Stimulated activated CD8-positive, alpha-beta memory T cell treated with anti-CD3 and anti-CD28 coated beads, Interleukin-12 subunit alpha, Interleukin-12 subunit beta, amount 100 ng/mL, for 24 hours (primary cell): Measurements from ENCODE around the gene B3GAT1.

Experiments used
- DNase-seq: peaks from one replicate; pipeline ENCODE4 v3.0.0-alpha.2; 2020; ENCODE audit errors: extremely low read depth

Gene B3GAT1

DNA sequence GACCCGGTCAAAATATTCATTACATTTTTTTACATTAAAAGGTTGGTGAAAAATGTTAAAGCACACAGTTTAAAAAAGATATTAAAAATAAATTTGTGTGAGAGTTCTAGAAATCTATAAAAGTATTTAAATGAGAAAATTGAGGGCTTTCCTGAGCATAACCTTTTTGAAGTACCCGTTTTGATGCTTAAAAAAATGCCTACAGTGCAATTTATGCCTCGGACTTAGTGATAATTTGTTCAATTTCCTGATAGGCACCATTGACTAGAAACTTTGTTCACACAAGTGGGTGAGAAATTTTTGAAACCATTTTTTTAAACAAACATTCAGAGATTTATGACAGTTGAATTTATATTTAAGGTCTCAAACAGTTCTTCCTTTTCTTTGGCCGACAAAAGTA is 29.7 kb upstream of the B3GAT1 start:
- DNase-seq: no peak

DNA sequence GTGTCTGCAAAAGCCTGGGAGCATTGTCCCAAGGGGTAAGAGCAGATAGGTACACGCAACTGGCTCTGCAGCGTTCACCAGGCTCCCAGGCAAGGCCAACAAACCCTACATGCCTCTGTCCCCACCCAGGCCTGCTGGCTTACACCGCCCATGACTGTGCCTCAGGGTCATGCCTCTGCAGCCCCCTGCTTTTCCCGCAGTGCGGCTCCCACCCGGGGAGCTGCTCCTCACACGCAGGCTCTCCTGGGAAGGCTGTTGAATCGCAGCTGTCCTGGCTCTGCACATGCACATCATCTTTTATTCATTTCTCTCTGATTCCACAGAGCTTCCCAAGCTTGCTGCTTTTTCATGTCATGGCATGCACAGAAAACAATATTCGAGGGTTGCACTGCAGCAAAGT is 29.2 kb upstream of the B3GAT1 start:
- DNase-seq: no peak

DNA sequence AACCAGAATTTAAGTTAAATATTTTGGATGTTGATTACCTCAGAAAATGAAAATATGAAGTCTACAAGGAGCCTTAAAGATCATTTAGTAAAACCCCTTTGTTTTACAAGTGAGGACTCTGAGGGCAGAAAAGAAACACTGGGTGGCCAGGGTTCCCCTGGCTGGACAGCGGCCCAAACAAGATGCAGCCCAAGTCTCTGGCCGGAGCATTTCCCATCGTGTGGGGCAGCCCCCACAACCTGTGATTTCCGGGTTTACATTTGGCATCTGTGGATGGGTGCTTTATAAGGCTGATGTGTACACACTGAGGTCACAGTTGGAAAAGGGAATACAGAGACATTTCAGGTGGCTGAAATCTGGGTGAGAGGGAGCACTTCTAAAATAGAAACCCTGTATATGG is 28.8 kb upstream of the B3GAT1 start:
- no peak for DNase-seq

DNA sequence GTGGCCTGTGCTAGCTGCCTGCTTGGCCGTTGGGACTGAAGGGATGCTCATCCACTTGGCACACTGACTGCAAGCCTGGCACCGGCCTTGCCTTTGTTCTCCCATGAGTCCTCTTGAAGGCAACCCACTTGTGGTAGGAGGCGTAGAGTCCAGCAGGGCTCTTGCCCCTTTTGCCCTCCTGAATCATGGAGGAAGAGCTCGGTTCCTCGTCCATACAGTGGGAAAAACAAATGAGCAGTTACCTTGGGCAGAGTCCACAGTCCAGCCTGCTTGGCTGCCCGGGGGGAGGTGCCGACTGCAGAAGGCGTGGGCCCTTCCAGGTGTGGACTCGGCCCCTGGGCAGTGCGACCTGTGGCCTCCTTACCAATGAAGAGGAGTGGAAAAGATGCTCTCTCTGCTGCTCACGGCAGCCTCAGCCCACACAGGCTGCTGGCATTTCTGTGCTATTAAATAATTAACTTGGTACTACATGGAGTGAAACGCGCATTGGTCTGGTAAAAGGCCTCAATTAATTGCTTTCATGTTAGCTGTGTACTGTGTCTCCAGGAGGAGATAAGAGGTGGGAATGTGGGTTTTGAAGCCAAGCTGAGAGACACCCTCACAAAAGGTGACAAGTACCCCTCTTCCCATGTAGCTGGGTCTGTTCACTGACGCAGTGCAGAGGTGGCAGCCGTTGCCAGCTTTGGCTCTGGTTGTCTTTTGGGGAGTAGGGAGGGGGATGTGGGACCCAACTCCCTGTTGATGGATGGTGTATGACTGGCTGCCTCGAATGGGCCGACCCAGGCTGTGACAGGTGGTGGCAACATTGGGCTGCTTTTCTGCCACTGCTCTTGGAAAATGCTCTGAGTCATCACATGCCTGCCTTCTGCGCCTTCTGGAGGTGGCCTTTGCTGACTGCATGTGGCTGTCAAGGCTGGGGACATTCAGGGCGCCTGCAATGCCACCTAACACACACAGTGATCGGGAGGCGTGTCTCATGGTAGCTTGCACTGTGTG is 26.8 kb upstream of the B3GAT1 start:
- no peak for DNase-seq

DNA sequence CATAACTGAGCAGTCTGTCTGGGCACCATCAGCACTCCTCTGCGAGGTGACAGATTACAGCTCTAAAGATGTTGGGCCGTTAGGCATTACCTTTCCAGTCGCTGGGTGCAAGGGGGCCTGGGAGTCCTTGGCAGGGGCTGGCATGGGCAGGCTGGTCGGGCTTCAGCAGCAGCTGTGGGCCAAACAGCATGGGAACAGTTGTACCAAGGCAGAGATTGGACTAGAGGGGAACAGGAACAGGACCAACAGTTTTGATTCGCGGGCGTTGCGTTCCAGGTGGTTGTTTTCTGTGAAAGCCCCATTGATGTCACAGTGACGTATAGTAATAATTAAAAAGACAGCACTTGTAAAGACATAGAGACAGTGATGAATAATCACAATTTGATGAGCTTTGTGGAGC is 25.8 kb upstream of the B3GAT1 start:
- DNase-seq: no peak

DNA sequence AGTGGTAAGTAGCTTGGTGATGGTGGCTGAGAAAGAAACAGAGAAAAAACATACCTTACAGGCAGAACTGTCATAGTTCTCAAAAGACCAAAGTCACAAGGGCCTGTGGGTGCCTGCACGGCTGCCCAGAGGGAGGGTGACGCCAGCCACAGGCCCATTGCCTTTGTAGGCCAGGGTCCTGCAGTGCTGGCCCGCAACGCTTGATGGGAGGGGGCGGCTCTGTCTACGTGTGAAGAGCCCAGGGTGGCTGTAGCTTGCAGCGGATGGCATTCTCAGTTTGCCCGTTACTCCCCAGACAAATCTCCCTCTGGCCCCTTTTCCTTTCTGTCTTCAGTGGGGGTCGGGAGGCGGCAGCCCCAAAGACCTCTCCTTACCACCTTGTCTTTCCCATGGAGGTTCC is 24.7 kb upstream of the B3GAT1 start:
- no peak for DNase-seq

DNA sequence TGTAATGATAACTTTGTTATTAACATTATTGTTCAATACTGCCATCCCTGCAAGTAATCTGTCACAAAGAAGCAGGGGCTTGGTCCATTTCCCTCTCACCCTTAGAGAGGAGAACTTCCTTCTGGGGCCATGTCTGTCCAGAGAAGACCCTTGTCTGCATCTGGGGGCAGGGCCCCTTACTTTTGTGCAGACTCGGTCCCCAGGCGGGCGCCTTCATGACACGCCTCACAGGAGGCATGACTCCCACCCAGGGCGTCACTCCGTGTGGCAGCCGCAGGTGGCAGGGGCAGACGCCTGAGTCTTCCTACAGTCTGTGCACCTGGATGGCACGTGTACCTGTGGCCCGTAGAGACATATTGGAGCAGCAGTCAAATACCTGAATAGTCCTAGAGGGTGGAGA is 21.8 kb upstream of the B3GAT1 start:
- no peak for DNase-seq

DNA sequence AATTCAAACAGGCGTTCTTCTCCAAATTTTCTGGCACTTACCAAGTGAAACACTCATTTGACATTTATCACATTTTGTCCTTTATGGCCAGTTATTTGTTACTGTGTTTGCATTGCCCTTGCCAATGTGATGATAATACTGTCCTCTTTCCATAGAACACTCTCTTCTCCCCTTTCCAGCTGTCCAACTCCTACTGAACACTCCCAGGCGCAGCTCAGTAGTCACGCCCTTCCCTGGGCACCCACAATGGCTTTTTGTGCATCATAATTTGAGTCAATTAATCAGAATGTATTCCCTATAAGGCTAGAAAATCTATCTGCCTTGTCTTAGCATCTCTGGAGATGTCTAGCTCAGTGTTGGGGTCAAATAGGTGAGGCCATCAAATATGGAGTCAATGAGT is 21.2 kb upstream of the B3GAT1 start:
- no peak for DNase-seq

DNA sequence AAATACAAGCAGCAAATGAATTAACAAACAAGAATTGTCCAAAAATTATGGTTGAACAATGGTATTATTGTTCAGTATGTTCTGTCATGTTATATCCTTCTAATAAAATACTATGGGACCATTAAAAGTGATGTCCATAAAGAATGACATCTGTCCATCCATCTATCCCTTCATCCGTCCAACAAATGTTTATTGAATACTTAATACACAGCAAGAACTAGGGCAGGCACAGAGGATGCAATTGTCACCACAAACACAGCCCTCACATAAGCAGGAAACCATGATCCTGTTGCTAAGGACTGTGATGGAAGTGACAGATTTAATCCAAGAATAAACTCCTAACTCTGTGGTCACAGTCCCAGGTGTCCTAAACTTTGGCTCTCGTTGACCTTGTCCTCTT is 20.7 kb upstream of the B3GAT1 start:
- no peak for DNase-seq

DNA sequence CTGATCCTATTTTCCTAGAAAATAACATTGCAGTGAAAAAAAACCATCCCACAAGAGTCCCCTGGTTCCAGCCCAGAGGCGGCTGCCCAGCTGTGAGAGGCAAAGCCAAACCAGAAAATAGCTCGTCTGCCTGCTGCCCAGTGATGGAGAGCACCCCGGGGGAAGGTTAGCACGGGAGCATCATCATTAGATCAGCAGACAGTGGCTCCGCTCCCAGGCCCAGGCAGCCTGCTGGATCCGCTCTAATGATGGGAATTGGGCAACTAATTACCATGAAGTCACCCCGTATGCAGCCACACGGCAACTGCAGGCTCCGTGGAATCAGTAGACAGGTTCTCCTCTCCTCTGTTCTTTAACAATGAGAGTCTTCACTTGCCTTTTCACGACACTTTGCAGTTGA is 17.1 kb upstream of the B3GAT1 start:
- DNase-seq: no peak

DNA sequence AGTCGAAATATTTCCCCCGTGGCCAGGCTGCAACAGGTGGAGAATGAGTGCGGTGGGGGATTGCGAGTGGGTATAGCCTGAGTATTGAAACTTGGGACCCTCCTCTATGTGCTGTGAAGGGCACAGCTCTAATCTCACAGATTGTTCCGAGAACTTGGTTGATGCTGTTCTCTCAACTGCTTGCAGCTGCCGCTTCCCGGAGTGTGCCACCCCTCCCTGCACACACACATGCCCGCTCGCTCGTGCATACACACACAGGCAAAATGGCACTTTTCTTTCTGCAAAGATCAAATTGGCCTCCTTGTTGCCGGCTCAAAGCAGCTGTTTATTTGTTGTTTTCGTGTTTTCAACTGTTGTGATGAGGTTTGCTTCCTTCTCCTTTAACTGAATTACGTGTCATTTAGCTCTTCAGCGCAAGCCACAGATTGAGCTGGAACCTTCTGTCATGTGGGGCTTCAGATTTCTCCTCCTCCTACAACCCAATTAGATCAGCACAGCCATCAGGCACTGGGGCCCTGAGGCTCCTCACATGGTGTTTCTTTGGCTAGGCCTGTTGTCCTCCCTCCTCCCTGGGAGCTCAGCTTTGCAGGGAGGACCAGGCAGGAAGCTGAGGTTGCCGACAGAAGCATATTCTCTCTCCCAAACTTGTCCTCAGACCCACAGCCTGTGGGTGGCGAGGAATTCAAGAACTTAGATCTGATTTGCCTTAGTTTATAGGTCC is 13.9 kb upstream of the B3GAT1 start:
- DNase-seq: no peak

DNA sequence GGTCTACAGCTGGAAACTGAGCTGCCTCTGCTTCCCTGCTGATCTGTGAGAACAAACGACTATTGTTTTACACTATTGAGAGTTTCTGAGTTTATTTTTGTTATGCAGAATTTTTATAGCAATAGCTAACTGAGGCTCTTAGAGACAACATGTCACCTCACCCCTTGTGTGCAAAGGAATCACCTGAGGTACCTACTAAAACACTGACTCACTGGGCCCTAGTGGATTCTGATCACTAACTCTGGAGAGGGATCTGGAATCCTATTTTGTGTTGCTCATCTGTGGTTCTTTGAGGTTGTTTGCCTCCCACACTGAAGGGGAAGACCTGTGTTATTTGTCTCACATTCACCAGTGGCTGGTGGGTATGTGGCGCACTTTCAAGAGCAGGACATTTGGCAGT is 13.4 kb upstream of the B3GAT1 start:
- no peak for DNase-seq

DNA sequence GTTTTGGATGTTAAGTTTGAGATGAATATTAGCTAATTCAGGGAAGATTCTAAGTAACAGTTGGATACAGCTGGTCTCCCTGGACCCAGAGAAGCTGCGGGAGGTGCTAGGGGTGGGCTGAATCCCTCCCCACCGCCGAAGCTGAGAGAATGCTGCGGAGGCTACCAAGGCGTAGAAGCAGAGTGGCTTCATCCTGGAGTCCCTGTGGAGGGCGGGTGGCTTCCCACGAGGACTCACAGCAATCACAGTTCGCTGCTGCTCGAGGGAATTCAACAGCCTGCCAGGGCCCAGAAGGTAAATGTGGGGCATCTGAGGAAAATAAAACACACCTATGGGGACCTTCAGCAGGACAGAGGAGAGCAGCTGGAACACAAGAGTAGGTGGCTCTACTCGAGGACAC is 11.1 kb upstream of the B3GAT1 start:
- DNase-seq: no peak

DNA sequence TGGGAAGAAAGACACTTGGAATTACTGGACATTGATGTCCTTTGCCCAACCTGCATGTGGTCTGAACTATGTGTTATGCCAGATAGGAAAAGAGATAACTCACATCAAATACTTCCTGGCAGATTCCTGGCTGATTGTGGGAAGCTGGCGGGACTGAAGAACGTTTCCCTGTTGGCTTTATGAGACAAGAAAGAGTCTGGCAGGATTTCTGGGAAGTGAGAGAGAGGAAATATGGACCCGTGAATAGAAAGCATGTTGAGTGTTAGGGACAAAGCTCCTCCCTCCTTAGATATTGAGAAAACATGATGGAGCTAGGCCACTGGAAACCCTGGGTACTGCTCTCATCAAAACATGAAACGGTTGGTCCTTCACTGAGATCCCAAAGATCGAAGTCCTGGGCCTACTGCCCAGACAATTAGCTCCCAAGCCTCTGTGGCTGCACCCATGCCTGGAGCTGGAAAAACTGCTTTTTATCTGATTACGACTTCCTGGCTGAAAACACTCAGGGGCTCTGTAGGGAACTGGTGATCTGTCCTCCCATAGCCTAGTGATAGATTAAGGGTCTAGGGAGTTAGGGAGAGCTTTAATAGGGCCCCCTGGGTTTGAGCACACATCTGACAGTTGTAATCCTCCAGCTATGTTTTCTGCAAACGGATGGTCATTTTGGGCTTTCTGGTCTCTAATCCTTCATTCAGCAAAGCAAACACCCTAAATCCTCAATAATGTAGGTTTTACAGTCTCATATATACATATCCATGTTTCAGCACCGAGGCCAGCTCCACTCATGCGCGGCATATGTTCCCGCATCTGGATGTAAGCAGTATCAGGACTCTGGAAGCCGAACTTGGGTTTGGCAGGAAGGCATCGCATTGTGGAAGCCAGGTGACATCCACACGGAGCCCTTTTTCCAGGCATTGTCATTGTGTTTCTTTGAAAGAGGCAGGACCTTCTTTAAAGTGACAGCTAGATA is 6.1 kb upstream of the B3GAT1 start:
- no peak for DNase-seq

DNA sequence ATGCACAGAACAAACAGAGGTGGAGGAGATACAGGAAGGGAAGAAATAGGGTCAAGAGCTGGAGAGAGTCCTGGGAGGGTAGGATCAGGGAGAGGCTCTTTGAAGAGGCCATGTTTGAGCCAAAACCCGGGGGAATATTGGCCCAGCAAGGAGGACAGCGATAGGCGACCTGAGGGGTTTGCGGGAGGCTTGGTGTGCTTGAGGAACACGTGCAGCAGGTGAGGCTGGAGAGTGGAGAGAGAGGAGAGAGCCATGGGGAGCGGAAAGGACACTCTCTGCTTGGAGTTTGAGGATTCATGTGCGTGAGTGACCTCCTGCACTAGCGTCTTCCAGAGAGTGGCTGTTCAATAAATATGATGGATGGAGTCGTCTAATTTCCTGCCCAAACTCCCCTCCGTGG is 4.7 kb upstream of the B3GAT1 start:
- DNase-seq: no peak

DNA sequence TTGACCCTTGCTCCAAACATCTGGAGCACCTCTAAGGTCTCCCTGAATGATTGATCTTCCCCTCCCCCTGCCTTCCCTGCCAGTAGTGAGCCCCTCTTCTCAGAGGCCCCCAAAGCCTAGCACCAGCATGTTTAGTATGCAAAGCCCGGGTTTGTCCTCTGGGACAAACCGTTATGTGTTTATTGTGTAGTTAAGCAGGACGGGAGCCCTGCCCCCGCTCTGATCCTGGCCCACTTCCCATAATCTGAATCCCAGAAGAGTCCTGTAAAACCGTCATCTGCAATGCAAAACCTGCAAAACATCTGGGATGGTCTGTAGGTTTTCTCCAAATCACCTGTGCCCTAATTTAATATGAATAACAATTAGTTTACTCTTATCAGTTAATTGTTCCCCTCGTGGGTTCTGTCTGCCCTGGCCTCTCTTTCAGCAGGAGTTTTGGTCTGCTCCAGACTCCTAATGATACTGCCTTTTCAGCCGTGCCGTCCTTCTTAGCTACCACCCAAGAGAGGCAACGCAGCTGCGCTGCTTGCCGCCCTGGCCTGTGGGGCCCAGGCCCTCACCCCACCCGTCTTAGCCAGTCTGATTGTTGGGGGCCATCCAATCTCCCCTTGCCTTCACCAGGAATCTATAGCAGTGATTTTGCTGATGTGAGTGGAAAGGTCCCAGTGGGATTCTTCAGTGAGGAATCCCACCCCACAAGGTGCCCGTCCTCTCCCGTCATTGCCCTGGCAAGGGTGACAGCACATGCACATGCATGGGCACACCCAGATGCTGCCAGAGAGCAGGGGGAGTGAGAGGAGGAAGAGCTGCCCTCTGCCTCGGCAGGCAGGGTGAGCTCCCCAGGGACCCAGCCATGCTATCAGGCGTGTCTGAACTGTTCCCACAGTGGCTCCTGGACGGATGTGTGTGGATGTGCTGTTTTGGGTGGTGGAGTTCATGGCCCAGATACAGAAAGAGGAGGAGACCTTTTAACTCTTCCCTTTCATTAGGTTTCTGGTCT is 3.0 kb upstream of the B3GAT1 start:
- DNase-seq: no peak

DNA sequence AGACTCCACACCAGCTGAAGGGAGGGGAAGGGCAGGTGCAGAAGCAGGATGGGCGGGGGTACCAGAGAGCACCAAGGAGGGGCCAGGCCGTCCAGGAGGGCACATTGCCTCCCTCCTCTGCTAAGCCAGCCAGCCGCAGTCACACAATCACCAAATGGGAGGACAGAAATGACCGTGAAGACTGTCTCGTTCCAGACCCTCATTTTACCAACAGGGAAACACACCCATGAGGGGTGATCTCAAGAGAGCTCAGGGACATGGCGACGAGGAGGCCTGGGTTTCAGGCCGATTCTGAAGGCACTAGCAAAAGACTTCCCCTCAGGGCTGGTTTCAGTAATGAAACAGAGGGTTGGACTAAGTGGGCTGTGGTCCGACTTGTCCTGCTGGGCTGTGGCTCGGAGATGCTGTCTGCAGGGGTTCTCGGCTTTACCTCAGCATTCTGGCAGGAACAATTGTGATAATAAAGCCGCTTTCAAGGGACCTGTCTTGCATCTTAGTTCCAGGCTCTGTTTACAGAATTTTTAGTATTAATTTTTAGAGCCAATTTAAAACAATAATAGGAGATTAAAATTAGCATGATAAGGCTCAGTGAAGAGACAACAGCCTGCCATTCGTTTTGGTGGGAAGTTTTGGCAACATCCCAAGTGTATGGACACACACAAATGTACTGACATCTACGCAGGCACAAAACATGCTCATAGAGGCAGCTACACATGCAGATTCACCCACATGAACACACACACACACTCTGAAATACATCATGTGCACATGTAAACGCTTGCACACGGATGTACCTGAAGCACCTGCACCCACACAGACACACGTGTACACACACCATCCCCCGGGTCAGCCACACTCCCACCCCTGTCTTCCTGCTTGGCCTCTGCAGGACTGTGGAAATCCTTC is 2.0 kb upstream of the B3GAT1 start:
- DNase-seq: no peak

DNA sequence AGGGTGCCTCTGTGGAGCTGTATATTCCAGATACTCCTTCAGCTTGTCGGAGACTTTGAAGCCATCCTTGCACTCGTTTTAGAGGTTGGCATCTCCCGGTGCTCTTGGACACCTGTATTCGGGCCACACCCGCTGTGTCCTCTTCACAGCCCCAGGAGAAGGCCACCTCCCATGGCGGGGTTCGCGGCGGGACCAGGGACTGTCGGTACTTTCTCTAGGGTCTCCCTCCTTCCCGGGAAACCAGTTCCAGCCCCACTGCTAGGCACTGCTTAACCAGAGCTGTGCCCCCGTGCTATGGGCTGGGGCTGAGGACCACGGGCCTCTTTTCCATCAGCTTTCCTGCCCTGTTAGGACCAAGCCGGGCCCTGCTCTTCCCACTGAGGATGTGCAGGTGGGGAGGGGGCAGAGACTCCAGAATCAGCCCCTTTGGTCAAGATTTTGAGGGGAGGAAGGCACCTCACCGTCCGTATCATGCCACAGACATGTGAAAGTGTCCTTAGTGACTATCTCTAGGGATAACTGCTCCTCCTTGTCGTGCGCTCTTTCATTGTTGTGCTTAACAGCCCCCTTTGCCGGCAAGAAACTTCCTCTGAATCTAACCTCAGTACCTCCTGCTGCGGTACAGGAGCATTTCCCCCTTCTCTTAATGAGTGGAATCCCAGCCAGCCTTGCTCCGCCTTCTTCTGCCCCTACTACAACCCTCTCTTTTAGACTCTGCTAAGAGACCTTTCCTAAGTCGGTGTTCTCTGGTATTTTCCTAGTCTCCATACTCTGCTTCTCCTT is 1.2 kb upstream of the B3GAT1 start:
- no peak for DNase-seq

DNA sequence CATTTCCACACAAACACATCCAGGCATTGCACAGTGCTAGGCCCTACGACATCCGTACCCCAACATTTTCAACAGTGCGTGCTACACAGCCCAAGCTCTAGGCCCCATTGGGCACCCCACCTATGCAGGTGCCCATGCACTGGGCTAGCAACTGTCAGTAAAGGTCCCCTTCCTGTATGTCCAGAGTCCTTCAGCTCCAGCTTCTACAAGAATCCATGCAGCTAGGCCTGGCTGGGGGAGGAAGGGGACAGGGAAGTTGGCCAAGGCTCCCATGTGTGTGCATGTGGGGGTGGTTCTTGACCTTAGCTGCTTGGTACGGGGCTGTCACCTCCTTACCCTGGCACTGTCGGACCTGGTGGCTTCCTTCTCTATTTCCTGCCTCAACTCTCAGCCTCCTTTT is 1.3 kb downstream of the B3GAT1 start:
- DNase-seq: no peak
